H9 (cell line): Measurements from ENCODE around the gene SHANK3. TPM values are rescaled to one million over a fixed set of nuclear protein-coding genes. Genes with fewer than 3 reads are reported as not detected.

Experiments used
- DNase-seq: peaks from one replicate; pipeline ENCODE4 v3.0.0-alpha.2; 2017
- H2AFZ ChIP-seq: one replicate; pipeline ENCODE4 v1.6.1; 2013; ENCODE audit warnings: mild to moderate bottlenecking, low read length, control low read depth, moderate library complexity
- H2AK5ac ChIP-seq: 2 replicates; pipeline ENCODE4 v1.6.1; 2013; ENCODE audit warnings: low read length, control low read depth, mixed read lengths; ENCODE audit not compliant: insufficient read length
- H2BK120ac ChIP-seq: one replicate; pipeline ENCODE4 v1.6.1; 2013; ENCODE audit warnings: low read depth, mild to moderate bottlenecking, low read length, control low read depth, inconsistent platforms; ENCODE audit not compliant: poor library complexity, severe bottlenecking
- H2BK12ac ChIP-seq: 2 replicates; pipeline ENCODE4 v1.6.1; 2013; ENCODE audit warnings: low read length, control low read depth, mixed read lengths, low read depth; ENCODE audit not compliant: insufficient read length
- H2BK15ac ChIP-seq: 2 replicates; pipeline ENCODE4 v1.6.1; 2013; ENCODE audit warnings: low read depth, low read length, control low read depth
- H2BK20ac ChIP-seq: one replicate; pipeline ENCODE4 v1.6.1; 2013; ENCODE audit warnings: low read depth, mild to moderate bottlenecking, low read length, control low read depth, inconsistent platforms; ENCODE audit not compliant: poor library complexity, severe bottlenecking
- H2BK5ac ChIP-seq: 2 replicates; pipeline ENCODE4 v1.6.1; 2013; ENCODE audit warnings: low read length, control low read depth, mixed read lengths; ENCODE audit not compliant: insufficient read length
- H3K14ac ChIP-seq: 2 replicates; pipeline ENCODE4 v1.6.1; 2013; ENCODE audit warnings: low read length, control low read depth; ENCODE audit not compliant: insufficient read depth
- H3K18ac ChIP-seq: 2 replicates; pipeline ENCODE4 v1.6.1; 2013; ENCODE audit warnings: low read depth, mild to moderate bottlenecking, mixed read lengths, low read length, control low read depth; ENCODE audit not compliant: insufficient read length
- H3K23ac ChIP-seq: 2 replicates; pipeline ENCODE4 v1.6.1; 2013; ENCODE audit warnings: low read length, control low read depth, mixed read lengths, low read depth; ENCODE audit not compliant: insufficient read length
- H3K23me2 ChIP-seq: 2 replicates; pipeline ENCODE4 v1.6.1; 2013; ENCODE audit warnings: low read depth, mild to moderate bottlenecking, mixed read lengths, low read length, control low read depth; ENCODE audit not compliant: insufficient read length, poor library complexity, severe bottlenecking
- H3K27ac ChIP-seq: 2 replicates; pipeline ENCODE4 v1.5.1; 2013; ENCODE audit warnings: low read length, control low read depth, mixed read lengths, low read depth; ENCODE audit not compliant: insufficient read length
- H3K27me3 ChIP-seq: 2 replicates; pipeline ENCODE4 v1.6.1; 2013; ENCODE audit warnings: low read length, control low read depth, inconsistent platforms; ENCODE audit not compliant: insufficient read depth
- H3K4ac ChIP-seq: 2 replicates; pipeline ENCODE4 v1.6.1; 2013; ENCODE audit warnings: low read depth, mild to moderate bottlenecking, control low read depth, inconsistent platforms, low read length, moderate library complexity
- H3K4me1 ChIP-seq: 2 replicates; pipeline ENCODE4 v1.6.1; 2013; ENCODE audit warnings: low read length, control low read depth, inconsistent platforms; ENCODE audit not compliant: insufficient read depth
- H3K4me2 ChIP-seq: 2 replicates; pipeline ENCODE4 v1.6.1; 2013; ENCODE audit warnings: low read length, control low read depth, mixed read lengths; ENCODE audit not compliant: insufficient read length, insufficient read depth
- H3K56ac ChIP-seq: 2 replicates; pipeline ENCODE4 v1.6.1; 2013; ENCODE audit warnings: low read depth, mild to moderate bottlenecking, mixed read lengths, low read length, control low read depth; ENCODE audit not compliant: insufficient read length
- H3K79me1 ChIP-seq: 2 replicates; pipeline ENCODE4 v1.6.1; 2013; ENCODE audit warnings: low read depth, mild to moderate bottlenecking, moderate library complexity, low read length, control low read depth, inconsistent platforms; ENCODE audit not compliant: insufficient read depth, poor library complexity, severe bottlenecking
- H3K79me2 ChIP-seq: 2 replicates; pipeline ENCODE4 v1.6.1; 2013; ENCODE audit warnings: low read length, control low read depth, inconsistent platforms; ENCODE audit not compliant: insufficient read depth
- H3K9ac ChIP-seq: 2 replicates; pipeline ENCODE4 v1.6.1; 2013; ENCODE audit warnings: low read length, control low read depth, mixed read lengths; ENCODE audit not compliant: insufficient read length; ENCODE audit errors: extremely low read depth
- H3K9me3 ChIP-seq: one replicate; pipeline ENCODE4 v1.6.1; 2013; ENCODE audit warnings: low read depth, low read length, inconsistent platforms; ENCODE audit not compliant: control insufficient read depth
- H3T11ph ChIP-seq: one replicate; pipeline ENCODE4 v1.6.1; 2013; ENCODE audit warnings: mild to moderate bottlenecking, low read length, control low read depth, inconsistent platforms
- H4K20me1 ChIP-seq: one replicate; pipeline ENCODE4 v1.6.1; 2013; ENCODE audit not compliant: control insufficient read depth, insufficient read length, insufficient read depth
- H4K5ac ChIP-seq: 2 replicates; pipeline ENCODE4 v1.6.1; 2013; ENCODE audit warnings: low read depth, mild to moderate bottlenecking, mixed read lengths, low read length, control low read depth; ENCODE audit not compliant: insufficient read length
- H4K8ac ChIP-seq: replicated peaks from 2 replicates; pipeline ENCODE4 v1.6.1; 2013; ENCODE audit warnings: low read length, control low read depth, mixed read lengths, low read depth; ENCODE audit not compliant: insufficient read length
- H4K91ac ChIP-seq: 2 replicates; pipeline ENCODE4 v1.6.1; 2013; ENCODE audit warnings: low read depth, mild to moderate bottlenecking, moderate library complexity, mixed read lengths, low read length, control low read depth; ENCODE audit not compliant: insufficient read length
- H3K27ac Mint-ChIP-seq, 3 experiments: 2 replicates in 2 of 3; 3 replicates in 1 of 3; pipeline ENCODE4 v1.8.0; 2020 to 2021; ENCODE audit warnings: mixed read lengths in 3 of 3, mild to moderate bottlenecking in 1 of 3, moderate library complexity in 1 of 3
- H3K27me3 Mint-ChIP-seq: 2 replicates; pipeline ENCODE4 v1.8.0; 2021; ENCODE audit warnings: low read depth, mild to moderate bottlenecking, moderate library complexity, mixed read lengths
- H3K36me3 Mint-ChIP-seq, 3 experiments: 2 replicates in 2 of 3; 3 replicates in 1 of 3; pipeline ENCODE4 v1.8.0; 2020 to 2021; ENCODE audit warnings: low read depth in 3 of 3, mixed read lengths in 3 of 3; ENCODE audit not compliant: insufficient read depth in 1 of 3
- H3K4me1 Mint-ChIP-seq, 2 experiments: 2 replicates each; pipeline ENCODE4 v1.8.0; 2020; ENCODE audit warnings: mixed read lengths in 2 of 2
- H3K4me3 Mint-ChIP-seq, 2 experiments: 2 replicates in 1 of 2; 3 replicates in 1 of 2; pipeline ENCODE4 v1.8.0; 2020 to 2021; ENCODE audit warnings: mild to moderate bottlenecking in 2 of 2, mixed read lengths in 2 of 2, moderate library complexity in 1 of 2
- H3K9me3 Mint-ChIP-seq, 2 experiments: 2 replicates in 1 of 2; 3 replicates in 1 of 2; pipeline ENCODE4 v1.8.0; 2020; ENCODE audit warnings: mild to moderate bottlenecking in 2 of 2, mixed read lengths in 2 of 2, moderate library complexity in 1 of 2
- WGBS: extraction: QIAGEN DNeasy Blood & Tissue Kit; methylation state at CpG from one replicate; pipeline ENCODE4 v1.1.7; 2013; ENCODE audit warnings: missing lambda C conversion rate, low lambda C conversion rate, mixed read lengths; ENCODE audit not compliant: insufficient read length; ENCODE audit errors: extremely low coverage; 5-methylcytosine and 5-hydroxymethylcytosine counted together
- total RNA-seq: library from RNA; stranded (reverse); gene quantifications from 2 replicates; pipeline ENCODE4 v1.2.1, GENCODE V29; 2021
- TF ChIP-seq, protein P1 (sequence below): fragments of 200-600 bp; sonication (generic); conservative IDR thresholded peaks from 3 replicates; pipeline ENCODE4 v1.8.0; 2021; ENCODE audit warnings: antibody characterized with exemption, mild to moderate bottlenecking

Gene SHANK3
- total RNA-seq, 1 experiment from 2014 or later: 8.7 TPM

DNA sequence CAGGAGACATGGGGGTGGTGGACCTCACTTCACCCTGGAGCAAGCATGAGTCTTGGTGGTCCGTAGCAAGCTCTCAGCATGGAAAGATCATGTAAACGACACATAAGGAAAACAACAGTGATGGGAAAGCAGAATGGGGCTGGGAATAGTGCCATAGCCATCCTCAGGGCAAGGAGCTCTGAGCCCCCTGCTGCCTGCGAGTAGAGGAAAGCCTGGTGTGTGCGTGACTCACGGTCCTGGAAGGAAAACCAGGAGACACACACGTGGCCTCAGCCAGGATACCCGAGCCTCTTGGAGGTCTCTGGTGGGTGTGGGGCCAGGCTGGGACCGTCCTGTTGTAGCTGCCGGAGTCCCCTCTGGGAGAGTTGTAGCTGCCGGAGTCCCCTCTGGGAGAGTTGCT lies 12.4 kb downstream of the SHANK3 start:
- peaks cover 2% of the 10 kb centered on the region for H3K23me2 ChIP-seq
- H3K27me3 ChIP-seq: no peaks in the 10 kb centered on the region
- no peak overlapping the region for H3T11ph ChIP-seq
- no peak overlapping the region for H3K56ac ChIP-seq
- H2AK5ac ChIP-seq: no peak overlapping the region
- H3K9ac ChIP-seq: no peak overlapping the region
- no peak overlapping the region for H4K8ac ChIP-seq
- no peak overlapping the region for H4K5ac ChIP-seq
- H3K79me2 ChIP-seq: no peaks in the 10 kb centered on the region
- H3K27me3 Mint-ChIP-seq: peaks cover 8% of the 10 kb centered on the region
- peaks cover 0 to 4% of the 10 kb centered on the region in 2 experiments; a peak in 2 of 4 replicates for H3K4me1 Mint-ChIP-seq
- WGBS: no CpG with 5 or more reads among the region's 10 CpGs
- no peak overlapping the region for H2BK20ac ChIP-seq
- DNase-seq: no peak
- H2BK12ac ChIP-seq: no peak overlapping the region
- no peak overlapping the region for H4K91ac ChIP-seq
- no peak overlapping the region for H2BK5ac ChIP-seq
- peaks cover 17 to 19% of the 10 kb centered on the region in 2 experiments; a peak in 4 of 5 replicates for H3K9me3 Mint-ChIP-seq
- H3K27ac Mint-ChIP-seq: no peak overlapping the region
- TF ChIP-seq, protein P1, sequence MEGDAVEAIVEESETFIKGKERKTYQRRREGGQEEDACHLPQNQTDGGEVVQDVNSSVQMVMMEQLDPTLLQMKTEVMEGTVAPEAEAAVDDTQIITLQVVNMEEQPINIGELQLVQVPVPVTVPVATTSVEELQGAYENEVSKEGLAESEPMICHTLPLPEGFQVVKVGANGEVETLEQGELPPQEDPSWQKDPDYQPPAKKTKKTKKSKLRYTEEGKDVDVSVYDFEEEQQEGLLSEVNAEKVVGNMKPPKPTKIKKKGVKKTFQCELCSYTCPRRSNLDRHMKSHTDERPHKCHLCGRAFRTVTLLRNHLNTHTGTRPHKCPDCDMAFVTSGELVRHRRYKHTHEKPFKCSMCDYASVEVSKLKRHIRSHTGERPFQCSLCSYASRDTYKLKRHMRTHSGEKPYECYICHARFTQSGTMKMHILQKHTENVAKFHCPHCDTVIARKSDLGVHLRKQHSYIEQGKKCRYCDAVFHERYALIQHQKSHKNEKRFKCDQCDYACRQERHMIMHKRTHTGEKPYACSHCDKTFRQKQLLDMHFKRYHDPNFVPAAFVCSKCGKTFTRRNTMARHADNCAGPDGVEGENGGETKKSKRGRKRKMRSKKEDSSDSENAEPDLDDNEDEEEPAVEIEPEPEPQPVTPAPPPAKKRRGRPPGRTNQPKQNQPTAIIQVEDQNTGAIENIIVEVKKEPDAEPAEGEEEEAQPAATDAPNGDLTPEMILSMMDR: no peak
- H3K9me3 ChIP-seq: no peaks in the 10 kb centered on the region
- no peak overlapping the region for H3K4me3 Mint-ChIP-seq
- H3K4ac ChIP-seq: no peak overlapping the region
- no peak overlapping the region for H3K18ac ChIP-seq
- no peak overlapping the region for H3K4me2 ChIP-seq
- H3K4me1 ChIP-seq: no peaks in the 10 kb centered on the region
- no peak overlapping the region for H3K14ac ChIP-seq
- no peak overlapping the region for H2AFZ ChIP-seq
- no peak overlapping the region for H2BK120ac ChIP-seq
- no peak overlapping the region for H3K23ac ChIP-seq
- no peaks in the 10 kb centered on the region for H4K20me1 ChIP-seq
- no peak overlapping the region for H3K27ac ChIP-seq
- H2BK15ac ChIP-seq: no peak overlapping the region
- peaks cover 20 to 33% (median 28%) of the 10 kb centered on the region in 3 experiments for H3K36me3 Mint-ChIP-seq
- H3K79me1 ChIP-seq: no peaks in the 10 kb centered on the region
